HG03432 (cell line): Measurements from ENCODE around the gene KCNJ2.

Source experiments
- ATAC-seq: cut with Tn5 transposase; IDR thresholded peaks from one replicate; pipeline ENCODE4 v1.9.1; 2021; ENCODE audit warnings: mild to moderate bottlenecking, moderate library complexity; ENCODE audit not compliant: unreplicated experiment

The KCNJ2 gene

DNA sequence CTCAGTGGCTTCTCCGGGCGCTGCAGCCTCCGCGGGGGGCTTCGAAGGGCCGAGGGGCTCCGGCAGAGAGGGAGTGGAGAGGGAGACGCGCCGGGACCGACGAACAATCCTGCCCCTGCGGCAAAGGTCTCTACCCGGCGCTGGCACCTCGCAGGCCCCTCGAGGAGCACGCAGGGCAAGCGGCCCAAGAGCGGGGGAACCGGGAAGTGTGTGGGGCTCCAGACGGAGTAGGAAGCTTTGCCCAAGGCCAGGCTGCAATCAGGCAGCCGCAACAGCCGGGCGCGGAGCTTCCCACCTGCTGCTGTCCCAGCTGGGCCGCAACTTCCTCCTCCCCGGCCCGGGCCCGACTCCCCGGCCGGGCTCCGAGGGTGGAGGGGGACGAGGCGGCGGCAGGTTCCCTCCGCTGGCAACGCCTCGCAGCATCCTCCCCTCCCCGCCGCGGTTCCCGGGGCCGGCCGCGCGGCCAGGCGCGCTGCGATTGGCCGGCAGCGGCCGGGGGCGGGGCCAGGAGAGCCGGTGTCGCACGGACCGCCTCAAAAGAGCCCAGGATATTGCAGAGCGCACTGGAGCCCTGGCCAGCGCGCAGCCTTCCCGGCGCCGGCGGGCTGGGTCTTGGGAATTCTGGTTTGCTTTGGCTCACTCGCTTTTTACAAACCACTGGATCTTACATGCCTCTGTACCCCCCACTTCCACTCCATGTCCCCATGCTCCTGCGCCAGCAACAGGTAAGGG is at the start of gene KCNJ2:
KCNJ2 (plus strand) TSS at position 556 of the 732 bp plus-strand sequence. CDS start 5,508 bp downstream, outside the sequence.
- peak; percentile 98 for ATAC-seq

DNA sequence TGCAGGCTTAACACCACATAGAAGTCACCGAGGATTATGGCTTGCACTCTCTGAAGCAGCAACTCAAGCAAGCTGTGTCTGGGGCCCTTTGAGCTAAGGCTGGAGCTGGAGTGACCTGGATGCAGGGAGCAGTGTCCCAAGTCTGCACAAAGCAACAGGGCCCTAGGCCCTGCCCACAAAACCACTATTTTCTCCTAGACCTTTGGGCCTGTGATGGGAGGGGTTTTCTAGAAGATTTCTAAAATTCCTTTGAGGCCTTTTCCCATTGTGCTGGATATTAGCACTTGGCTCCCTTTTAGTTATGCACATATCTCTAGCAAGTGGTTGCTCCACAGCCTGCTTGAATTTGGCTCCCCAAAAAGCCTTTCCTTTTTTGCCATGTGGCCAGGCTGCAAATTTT is 49.8 kb upstream of the KCNJ2 start:
- no peak for ATAC-seq

DNA sequence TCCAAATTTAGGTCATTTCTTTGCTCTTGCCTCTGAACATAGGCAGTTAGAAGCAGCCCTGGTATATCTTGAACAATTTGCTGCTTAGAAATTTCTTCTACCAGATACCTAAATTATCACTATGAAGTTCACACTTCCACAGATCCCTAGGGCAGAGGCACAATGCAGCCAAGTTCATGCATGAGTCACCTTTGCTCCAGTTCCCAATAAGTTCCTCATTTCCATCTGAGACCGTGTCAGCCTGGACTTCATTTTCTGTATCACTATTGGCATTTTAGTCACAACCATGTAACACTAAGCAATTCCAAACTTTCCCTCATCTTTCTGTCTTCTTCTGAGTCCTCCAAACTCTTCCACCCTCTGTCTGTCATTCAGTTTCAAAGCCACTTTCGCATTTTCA is 49.3 kb upstream of the KCNJ2 start:
- ATAC-seq = no peak

DNA sequence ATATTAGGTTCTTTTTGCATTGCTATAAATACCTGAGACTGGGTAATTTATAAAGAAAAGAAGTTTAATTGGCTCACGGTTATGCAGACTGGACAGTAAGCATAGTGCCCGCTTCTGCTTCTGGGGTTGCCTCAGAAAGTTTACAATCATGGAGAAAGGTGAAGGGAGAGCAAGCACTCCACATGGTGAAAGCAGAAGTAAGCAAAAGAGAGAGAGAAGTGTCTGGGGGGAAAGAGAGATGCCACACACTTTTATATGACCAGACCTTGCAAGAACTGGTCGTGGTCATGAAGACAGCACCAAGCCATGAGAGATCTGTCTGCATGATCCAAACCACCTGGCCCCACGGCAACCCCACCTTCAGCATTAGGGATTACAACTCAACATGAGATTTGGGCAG is 48.9 kb upstream of the KCNJ2 start:
- ATAC-seq = no peak

DNA sequence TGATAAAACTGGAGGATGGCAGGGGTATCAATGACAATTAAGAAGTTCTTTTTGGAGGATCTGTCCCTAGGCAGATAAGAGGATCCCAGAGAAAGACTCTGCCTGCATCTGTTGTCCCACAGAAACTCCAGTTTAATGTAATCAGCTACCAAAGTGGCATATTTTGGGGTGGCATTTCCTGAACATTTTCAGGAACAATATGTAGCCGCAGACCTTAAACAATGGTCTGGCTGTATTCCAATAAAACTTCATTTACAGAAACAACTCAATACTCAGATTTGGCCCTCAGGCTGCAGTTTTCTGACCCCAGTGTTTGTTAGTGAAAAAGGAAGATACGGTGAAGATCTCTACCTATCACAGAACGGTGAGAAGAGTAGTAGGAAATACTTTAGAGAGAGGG is 48.2 kb upstream of the KCNJ2 start:
- no peak for ATAC-seq

DNA sequence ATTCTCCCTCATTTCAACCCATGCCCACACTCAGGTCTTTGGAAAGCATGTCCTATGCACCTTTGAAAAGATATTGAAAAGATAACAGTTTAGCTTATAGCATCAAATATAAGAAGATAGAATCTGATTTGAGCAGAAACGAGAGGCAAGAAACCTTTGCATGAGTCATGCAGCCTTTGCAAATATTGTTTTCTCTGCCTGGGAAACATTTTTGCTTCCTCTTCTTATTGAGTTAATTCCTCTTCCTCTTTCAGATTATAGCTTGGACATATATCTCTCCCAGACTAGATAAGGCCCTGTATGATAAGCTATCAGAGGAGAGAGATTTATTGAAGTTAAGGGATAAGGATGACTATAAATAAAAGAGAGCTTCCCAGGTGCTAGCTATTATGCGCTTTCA is 46.1 kb upstream of the KCNJ2 start:
- no peak for ATAC-seq

DNA sequence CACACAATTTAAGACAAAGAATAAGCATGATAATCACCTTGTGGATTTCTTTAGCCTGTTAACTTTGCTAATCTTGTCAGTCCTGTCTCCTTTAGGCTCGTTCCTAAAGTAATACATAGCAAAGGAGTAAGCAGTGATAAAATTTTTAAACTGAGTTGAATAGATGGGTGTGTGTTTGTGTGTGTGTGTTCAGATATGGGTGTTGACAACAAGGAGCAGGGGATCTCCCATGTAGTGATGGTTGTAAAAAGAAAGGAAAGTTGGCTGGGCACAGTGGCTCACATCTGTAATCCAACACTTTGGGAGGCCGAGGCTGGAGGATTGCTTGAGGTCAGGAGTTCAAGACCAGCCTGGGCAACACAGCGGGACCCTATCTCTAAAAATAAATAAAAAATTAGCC is 44.6 kb upstream of the KCNJ2 start:
- no peak for ATAC-seq

DNA sequence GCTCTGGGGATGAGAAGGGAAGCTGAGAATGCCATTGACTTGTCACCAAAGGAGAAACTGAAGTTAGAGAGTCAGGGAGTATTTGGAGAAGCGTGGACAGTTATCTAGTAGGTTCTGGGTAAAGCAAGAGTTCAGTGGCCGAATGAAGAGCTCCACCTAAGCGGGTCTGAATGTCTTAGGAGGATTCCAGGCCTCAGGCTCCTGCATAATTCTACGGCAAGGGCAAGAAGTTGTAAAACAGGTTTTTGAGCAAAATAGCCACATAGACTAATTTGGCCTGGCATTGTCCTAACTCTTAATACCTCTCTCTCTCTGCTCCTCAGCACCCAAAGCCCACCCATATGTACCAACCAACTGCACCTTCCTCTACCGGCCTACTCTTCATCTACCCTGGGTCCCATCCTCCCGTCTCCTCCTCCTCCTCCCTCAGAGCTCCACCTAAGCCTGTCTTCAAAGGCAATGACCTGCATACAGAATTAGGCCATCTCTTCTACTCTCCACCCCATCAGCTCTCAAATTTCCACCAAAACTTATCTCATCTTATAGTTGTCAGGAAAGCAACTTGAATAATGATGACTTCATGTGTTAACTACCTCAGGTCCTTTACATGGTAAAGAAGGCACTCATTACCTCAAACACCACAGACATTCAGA is 42.0 kb upstream of the KCNJ2 start:
- ATAC-seq = no peak

DNA sequence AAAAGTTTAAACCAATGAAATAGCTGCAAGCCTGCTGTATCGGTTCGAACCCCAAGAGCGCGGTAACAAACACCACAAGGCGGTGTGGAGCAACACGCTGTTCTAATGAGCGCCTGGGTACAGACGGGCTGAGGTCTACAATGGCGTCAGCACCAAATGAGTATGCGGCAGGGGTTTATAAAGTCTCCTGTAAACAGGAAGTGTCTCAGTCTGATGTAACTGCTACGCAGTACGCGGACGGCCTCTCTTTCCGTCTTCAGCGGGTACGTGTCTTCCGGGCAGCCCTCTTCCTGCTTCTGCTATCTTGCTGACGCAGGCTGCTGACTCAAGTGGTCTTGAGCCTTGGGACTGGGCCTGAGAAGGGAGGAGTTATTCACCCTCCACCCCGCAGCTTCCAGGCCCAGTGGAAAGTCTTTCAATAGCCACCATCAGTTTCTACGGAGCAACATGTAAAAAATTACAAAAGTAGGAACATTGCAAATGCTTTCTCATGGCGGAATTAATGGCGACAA is 40.5 kb upstream of the KCNJ2 start:
- no peak for ATAC-seq

DNA sequence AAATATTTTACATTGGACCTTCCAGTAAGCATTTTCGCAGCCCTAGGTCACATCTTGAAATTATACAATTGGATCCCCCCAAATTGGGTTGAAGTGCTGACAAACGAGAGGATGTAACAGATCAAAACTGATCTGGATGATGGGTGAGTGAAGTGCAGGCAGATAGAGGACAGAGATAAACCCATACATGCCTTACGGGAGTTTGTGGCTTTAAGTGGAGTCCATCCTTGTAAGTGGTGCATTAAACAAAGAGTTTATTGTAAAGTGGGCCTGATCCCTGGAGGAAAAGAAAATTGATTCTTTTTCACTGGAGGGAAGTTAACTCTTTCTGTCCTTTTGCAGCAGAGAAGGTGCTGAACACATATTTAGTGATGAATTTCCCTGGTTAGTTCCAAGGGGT is 39.0 kb upstream of the KCNJ2 start:
- ATAC-seq = no peak

DNA sequence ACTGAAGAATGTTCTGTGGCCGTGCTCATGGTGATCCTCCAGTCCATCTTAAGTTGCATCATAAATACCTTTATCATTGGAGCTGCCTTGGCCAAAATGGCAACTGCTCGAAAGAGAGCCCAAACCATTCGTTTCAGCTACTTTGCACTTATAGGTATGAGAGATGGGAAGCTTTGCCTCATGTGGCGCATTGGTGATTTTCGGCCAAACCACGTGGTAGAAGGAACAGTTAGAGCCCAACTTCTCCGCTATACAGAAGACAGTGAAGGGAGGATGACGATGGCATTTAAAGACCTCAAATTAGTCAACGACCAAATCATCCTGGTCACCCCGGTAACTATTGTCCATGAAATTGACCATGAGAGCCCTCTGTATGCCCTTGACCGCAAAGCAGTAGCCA is 36.8 kb upstream of the KCNJ2 start:
- ATAC-seq = no peak

DNA sequence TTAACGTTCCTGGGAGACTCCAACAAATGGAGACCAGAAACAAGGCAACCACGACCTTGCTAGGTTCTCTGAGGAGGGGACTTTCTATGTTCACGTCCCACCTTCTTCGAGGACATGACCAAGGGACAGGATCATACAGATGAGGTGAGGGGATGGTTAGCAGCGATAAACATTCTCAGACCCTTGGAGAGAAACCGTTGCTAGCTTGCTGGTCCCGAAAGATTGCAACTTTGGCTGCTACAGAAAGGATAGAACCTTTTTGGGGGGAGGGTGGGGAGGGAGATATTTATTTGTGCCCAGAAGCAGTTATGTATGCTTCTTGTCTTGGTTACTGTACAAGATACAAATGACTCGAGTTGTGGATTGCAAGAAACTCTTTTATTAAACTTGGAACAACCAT is 35.3 kb upstream of the KCNJ2 start:
- ATAC-seq = no peak

DNA sequence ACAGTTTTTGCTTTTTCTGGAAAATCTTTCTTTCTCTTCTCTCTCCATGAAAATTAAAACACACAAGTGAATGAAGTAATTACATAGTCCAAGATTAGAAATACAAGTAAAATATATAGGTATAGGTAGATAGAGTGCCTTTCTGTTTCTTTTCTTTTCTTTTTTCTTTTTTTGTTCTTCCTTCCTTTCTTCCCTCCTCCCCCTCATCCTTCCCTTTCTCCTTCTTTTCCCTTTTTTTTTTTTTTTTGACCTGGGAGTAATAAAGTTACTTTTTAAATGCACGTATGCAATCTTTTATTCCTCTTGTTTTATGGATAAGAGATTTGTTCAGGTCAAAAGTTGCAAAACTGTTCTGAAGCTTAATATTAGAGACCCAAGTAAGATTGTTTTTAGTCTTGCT is 34.6 kb upstream of the KCNJ2 start:
- ATAC-seq = no peak

DNA sequence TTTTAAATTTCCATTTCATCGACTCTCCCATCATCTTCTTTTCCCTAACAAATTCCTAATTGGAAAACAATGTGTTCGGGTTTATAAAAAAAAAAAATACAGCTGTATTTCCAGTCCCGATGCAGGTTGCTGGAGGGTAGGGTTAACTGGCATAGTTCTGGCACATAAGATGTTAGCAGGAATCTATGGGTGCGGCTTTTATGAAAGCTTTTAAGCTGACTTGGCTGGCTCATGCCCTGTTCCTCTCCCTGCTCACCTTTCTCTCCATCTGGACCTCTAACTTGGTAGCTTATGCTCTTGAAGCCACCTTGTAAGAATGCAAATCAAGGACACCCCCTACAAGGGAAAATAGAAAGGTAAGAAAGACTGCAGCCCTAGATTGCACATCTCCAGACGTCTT is 33.2 kb upstream of the KCNJ2 start:
- ATAC-seq = no peak

DNA sequence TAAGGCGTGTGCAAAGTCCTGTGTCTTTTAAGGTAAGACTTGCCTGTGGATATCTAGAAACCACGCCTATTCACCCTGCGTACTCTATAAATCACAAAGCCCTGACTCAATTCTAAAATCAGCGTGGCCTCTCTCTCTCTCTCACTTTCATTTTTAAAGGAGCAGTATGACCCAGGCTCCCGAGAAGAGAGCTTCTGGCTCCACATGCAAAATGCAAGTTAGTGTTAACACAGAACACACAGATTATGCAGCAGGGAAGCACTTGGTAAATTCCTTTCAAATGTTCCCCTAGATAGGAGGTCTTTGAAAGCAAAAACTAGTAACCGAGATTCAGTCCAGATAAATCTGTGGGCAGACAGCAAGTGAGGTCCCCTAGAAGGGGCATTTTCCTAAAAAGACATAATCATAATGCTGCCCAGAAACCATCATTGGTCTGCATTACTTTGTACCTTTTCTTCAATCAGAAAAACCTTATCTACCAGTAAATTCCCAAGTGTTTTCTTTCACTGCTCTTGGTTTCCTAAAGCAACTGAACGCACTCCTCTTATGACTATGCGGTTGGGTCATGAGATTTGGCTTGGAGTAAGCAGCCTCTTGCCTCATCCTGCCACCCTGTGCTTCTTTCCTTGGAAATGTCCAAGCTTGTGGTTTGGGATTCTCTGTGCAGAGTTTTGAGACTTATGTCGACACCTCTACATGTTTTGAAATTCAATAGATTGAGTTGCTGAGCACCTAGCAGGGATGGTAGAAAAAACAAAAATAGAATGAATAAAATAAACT is 31.7 kb upstream of the KCNJ2 start:
- ATAC-seq = peak; percentile 100

DNA sequence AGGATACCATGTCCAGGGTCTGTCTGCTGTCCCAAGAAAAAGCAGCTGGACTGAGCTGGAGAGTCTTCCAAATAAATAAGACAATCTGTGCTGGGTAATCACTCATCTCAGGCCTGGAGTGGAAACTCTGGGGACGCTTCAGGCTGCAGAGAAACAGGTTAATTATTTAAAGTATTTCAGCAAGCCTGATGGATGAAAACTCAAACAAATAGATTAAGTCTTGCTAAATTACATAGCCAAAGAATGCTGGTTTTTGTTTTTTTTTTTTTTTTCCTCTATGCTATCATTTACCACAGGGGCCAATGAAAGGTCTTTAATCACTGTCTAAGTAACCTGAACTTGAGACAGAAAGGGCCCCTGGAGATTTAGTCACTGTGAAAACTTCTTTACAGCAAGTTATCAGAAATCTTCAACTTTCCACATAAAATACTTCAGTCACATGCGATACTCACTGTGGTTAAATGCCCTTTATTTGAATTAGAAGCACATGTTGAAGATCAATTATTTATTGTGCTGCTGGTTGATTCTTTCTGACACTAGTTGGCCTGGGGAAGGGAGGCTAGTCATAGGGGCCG is 31.0 kb upstream of the KCNJ2 start:
- no peak for ATAC-seq

DNA sequence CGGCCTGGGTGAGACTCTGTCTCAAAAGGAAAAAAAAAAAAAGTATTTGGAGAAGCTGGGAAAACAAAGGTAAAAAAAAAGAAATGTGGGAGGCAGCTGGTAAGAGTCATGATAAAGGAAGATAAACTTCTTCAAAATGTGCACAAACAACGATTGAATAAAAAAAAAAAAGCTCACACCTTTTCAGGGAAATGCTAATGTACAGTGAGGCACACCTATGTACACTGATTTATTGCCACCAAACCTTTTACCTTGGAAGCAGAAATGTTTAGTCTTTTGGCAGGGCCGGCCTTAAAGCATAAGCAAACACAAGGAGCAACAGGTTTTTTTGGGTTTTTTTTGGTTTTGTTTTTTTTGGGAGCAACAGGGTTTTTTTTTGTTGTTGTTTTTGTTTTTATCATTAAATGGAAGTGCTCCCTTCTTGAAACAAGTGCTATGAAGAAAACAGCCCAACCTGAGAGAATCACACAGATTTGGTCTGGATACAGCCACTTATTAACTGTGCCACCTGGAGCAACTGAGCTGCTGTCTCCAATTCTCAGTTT is 29.8 kb upstream of the KCNJ2 start:
- ATAC-seq = no peak

DNA sequence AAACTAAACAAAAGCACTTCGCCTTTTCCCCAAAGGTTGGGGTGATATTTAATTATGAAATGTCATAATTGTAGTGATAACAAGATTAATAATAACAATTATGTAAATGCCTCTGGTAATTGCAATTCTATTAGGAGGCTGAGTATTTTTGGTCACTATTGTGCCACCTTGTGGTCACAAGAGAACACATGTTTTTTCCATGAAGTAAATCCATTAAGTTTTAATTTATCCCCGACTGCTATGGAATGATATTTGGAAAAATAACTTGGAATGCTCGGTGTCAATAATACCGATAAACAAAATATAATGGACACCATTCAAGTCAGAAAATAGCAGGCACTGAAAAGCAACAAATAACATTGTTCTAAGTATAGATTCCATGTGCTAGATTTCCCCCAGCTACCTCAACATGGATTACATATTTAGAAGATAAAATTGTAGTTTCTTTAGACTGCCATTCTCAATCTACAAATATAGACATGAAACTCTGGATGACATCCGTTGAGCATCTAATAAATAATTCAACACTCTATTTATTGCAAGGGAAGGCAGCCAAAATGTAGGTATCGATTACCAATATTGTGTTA is 25.0 kb upstream of the KCNJ2 start:
- ATAC-seq = no peak

DNA sequence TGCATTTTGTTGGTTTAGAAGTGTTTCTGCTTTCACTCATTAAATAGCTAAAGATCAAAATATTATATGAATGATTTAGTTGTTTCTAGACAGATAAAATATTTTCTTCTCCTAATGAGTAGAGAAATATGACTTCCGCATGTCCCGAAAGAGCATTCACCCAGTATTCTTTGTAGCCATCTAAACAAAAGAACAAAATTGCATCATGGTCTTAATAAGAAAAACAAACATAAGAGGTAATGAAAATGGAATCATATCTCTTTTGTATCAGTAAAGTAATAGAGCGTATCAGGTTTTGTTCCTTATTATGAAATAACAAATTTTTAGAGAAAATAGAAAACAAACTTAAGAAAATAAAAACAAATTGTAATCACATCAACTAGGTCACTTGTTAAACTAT is 16.1 kb upstream of the KCNJ2 start:
- ATAC-seq = no peak

DNA sequence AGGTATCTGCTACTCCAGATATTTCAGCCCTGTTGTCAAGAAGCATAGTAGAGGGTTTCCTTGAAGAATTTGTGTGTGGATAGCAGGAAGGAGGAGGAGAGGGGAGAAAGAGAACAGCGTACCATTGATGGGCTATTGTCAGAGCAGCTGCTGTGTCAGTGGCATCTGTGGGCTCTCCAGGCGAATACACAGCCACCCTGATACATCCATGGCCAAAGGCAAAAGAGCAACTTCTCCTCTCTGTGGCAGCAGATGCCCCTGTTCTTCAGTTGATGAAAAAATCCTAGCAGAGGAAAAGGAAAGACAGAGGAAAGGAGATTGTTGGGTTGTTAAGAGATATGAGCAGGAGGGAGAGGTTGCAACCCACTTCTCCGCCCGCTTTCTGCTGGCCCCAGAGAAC is 12.2 kb upstream of the KCNJ2 start:
- ATAC-seq = no peak

DNA sequence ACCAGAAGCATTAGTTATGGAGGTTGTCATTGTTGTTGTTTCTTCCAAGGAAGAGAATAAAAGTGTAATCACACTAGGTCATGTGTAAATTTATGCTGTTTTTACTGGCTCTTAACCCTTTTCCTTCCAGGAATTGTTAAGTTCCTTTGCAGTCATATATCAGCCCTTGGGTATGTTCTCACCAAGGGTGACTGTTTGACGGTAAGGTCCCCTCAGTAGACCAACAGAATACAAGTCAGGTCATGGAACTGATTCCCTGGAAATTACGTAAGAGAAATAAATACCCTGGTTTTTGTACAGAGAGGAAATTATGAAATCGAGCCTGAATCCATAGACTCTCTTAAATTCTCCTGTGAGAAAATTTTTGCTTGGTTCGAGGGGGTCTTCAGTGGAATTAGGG is 11.2 kb upstream of the KCNJ2 start:
- ATAC-seq = no peak
